ENCODE results near the gene HOXA1.

The HOXA1 gene

DNA sequence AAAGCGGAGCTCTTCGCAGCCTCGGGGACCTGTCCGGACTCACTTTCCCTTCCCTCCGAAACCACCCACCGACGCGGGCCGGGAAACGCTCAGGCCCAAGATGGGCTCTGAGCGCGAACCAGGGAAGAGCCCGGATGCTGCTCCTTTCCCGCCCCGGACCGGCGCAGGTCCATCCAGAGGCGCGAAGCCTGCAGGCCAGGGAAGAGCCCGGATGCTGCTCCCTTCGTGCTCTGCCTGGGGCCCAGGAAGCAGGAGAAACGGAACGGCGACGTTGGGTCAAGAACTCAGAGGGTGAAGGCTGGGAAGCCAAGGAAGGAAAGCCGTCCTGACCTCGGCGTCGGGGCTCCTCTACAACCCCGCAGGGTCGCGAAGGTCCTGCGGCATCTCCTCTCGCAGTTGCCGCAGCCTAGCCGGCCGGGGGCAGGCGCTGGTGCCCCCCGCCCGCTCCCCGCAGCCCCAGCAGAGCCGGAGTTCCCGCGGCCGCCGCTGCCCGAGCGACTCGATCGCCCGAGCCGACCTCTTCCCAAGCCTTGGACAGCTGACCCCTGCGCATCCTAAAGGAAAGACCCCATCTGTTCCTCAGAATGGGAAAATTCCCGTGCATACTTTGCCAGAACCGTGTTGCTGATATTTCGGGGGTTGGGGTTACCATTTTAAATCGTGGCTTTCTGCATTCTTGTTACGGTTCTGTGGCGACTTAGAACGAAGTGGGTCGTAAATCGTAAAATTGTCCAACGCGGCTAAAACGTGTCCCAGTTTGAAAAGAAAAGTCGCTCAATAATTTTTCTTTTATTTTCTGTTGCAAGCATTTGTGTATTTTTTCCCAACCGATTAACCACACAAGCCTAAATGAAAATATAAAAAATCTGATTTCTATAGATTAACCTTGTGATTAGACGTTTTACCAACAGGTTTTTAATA, 7.5 kb downstream of the HOXA1 start:
- H2AFZ ChIP-seq (ENCODE audit: low read length) = no peak overlapping the region
- no peaks in the 10 kb centered on the region for H3K36me3 ChIP-seq (replicated peaks; ENCODE audit: insufficient read depth, low read length)
- H3F3A ChIP-seq (ENCODE audit: insufficient read depth, low read length) = no peaks in the 10 kb centered on the region
- H3K4me3 ChIP-seq (ENCODE audit: low read length) = no peak overlapping the region
- DNase-seq = no peak
- no peaks in the 10 kb centered on the region for H3K79me2 ChIP-seq (ENCODE audit: low read length)
- H3K9me2 ChIP-seq (replicated peaks; ENCODE audit: insufficient read depth, low read length) = no peaks in the 10 kb centered on the region
- no peak overlapping the region for H3K4me2 ChIP-seq (ENCODE audit: low read depth, low read length)
- TF ChIP-seq EZH2phosphoT487 (IDR thresholded peaks at IDR 0.05; ENCODE audit: low read length) = no peak
- TF ChIP-seq, protein P1, sequence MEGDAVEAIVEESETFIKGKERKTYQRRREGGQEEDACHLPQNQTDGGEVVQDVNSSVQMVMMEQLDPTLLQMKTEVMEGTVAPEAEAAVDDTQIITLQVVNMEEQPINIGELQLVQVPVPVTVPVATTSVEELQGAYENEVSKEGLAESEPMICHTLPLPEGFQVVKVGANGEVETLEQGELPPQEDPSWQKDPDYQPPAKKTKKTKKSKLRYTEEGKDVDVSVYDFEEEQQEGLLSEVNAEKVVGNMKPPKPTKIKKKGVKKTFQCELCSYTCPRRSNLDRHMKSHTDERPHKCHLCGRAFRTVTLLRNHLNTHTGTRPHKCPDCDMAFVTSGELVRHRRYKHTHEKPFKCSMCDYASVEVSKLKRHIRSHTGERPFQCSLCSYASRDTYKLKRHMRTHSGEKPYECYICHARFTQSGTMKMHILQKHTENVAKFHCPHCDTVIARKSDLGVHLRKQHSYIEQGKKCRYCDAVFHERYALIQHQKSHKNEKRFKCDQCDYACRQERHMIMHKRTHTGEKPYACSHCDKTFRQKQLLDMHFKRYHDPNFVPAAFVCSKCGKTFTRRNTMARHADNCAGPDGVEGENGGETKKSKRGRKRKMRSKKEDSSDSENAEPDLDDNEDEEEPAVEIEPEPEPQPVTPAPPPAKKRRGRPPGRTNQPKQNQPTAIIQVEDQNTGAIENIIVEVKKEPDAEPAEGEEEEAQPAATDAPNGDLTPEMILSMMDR (IDR thresholded peaks at IDR 0.05; ENCODE audit: low read length) = no peak
- no peak for TF ChIP-seq EZH2 (optimal IDR thresholded peaks at IDR 0.05; ENCODE audit: low read depth, low read length)
- no peak overlapping the region for H3K27ac ChIP-seq (ENCODE audit: low read length)
- H3K9ac ChIP-seq (ENCODE audit: low read length) = no peak overlapping the region
- H3K9me3 ChIP-seq (replicated peaks; ENCODE audit: insufficient read depth, low read length) = no peaks in the 10 kb centered on the region
- H4K20me1 ChIP-seq (ENCODE audit: insufficient read depth, low read length) = no peaks in the 10 kb centered on the region
- H3K4me1 ChIP-seq (ENCODE audit: low read length) = no peaks in the 10 kb centered on the region
- H3K27me3 ChIP-seq (replicated peaks; ENCODE audit: insufficient read depth, low read length) = no peaks in the 10 kb centered on the region

- Histone ChIP-seq H3K4me2 (ENCODE audit: low read depth, low read length) (no peak overlapping the region), H4K20me1 (ENCODE audit: insufficient read depth, low read length) (no peaks in the 10 kb centered on the region), H3K27me3 (replicated peaks; ENCODE audit: insufficient read depth, low read length) (no peaks in the 10 kb centered on the region), H3K9ac (ENCODE audit: low read length) (no peak overlapping the region), H3K27ac (ENCODE audit: low read length) (no peak overlapping the region), H3K36me3 (replicated peaks; ENCODE audit: insufficient read depth, low read length) (no peaks in the 10 kb centered on the region), H3K4me3 (ENCODE audit: low read length) (no peak overlapping the region), H3K9me2 (replicated peaks; ENCODE audit: insufficient read depth, low read length) (no peaks in the 10 kb centered on the region), H3K4me1 (ENCODE audit: low read length) (no peaks in the 10 kb centered on the region), H2AFZ (ENCODE audit: low read length) (no peak overlapping the region), H3F3A (ENCODE audit: insufficient read depth, low read length) (no peaks in the 10 kb centered on the region), H3K9me3 (replicated peaks; ENCODE audit: insufficient read depth, low read length) (no peaks in the 10 kb centered on the region), H3K79me2 (ENCODE audit: low read length) (no peaks in the 10 kb centered on the region)
- no peak for DNase-seq
- TF ChIP-seq, protein P1 (IDR thresholded peaks at IDR 0.05; ENCODE audit: low read length) = no peak
- no peak for TF ChIP-seq EZH2phosphoT487 (IDR thresholded peaks at IDR 0.05; ENCODE audit: low read length)
- no peak for TF ChIP-seq EZH2 (optimal IDR thresholded peaks at IDR 0.05; ENCODE audit: low read depth, low read length)
Observed at GRCh38 chr7:27083646-27084045, 12.2 kb downstream of the HOXA1 start.

DNA sequence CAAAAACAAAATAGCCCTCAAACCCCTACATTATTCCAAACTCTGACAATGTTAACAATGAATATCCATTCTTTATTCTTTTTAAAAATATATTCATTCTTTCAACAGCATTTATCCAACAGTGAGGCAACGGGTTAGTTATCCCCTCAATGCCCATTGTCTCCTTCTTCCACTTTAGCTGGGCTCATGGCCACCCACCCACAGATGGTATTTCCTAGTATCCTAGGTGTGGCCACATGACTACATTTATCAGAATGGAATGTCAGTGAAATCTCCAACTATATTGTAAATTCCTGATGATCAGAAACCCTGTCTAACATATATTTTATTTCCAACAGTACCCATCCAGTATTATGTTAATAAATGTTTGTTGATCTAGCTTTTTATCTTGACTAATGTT, 13.6 kb downstream of the HOXA1 start:
- Histone ChIP-seq H3K9me3 (replicated peaks; ENCODE audit: insufficient read depth, low read length) (no peaks in the 10 kb centered on the region), H3K36me3 (replicated peaks; ENCODE audit: insufficient read depth, low read length) (no peaks in the 10 kb centered on the region), H3F3A (ENCODE audit: insufficient read depth, low read length) (no peaks in the 10 kb centered on the region), H4K20me1 (ENCODE audit: insufficient read depth, low read length) (no peaks in the 10 kb centered on the region), H3K27ac (ENCODE audit: low read length) (no peak overlapping the region), H3K4me2 (ENCODE audit: low read depth, low read length) (no peak overlapping the region), H3K9ac (ENCODE audit: low read length) (no peak overlapping the region), H3K27me3 (replicated peaks; ENCODE audit: insufficient read depth, low read length) (no peaks in the 10 kb centered on the region), H3K4me3 (ENCODE audit: low read length) (no peak overlapping the region), H3K4me1 (ENCODE audit: low read length) (no peaks in the 10 kb centered on the region), H3K9me2 (replicated peaks; ENCODE audit: insufficient read depth, low read length) (no peaks in the 10 kb centered on the region), H3K79me2 (ENCODE audit: low read length) (no peaks in the 10 kb centered on the region), H2AFZ (ENCODE audit: low read length) (no peak overlapping the region)
- TF ChIP-seq EZH2 (optimal IDR thresholded peaks at IDR 0.05; ENCODE audit: low read depth, low read length) = no peak
- TF ChIP-seq, protein P1 (IDR thresholded peaks at IDR 0.05; ENCODE audit: low read length) = no peak
- no peak for TF ChIP-seq EZH2phosphoT487 (IDR thresholded peaks at IDR 0.05; ENCODE audit: low read length)
- no peak for DNase-seq
